ENCODE data around the gene PRKCH.

DNA sequence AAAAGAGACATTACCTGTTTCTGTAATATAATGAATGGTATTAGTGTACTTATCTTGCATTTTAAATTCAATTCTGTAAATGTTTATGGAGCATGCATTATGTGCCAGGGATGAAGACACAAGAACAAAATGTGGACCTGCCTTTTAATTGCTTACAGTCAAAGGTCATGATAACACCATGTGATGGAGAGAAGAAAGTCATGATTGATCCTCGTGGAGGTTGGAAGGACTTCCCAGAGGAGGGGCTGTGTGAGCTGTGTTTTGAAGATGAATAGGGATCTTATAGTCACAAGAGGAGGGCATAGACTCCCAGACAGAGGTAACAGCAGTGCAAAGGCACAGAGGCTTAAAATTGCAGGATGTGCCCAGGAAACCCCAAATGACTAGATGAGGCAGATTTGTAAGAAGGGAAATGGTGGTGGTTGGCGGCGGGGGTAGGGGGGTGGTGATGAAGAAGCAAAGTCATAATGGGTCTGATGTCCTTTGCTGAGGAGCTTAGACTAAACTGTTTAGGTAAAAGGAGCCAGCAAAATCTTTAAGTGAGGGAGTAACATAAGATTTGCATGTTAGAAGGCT is 151.5 kb downstream of the PRKCH start:
- TF ChIP-seq, protein P1, sequence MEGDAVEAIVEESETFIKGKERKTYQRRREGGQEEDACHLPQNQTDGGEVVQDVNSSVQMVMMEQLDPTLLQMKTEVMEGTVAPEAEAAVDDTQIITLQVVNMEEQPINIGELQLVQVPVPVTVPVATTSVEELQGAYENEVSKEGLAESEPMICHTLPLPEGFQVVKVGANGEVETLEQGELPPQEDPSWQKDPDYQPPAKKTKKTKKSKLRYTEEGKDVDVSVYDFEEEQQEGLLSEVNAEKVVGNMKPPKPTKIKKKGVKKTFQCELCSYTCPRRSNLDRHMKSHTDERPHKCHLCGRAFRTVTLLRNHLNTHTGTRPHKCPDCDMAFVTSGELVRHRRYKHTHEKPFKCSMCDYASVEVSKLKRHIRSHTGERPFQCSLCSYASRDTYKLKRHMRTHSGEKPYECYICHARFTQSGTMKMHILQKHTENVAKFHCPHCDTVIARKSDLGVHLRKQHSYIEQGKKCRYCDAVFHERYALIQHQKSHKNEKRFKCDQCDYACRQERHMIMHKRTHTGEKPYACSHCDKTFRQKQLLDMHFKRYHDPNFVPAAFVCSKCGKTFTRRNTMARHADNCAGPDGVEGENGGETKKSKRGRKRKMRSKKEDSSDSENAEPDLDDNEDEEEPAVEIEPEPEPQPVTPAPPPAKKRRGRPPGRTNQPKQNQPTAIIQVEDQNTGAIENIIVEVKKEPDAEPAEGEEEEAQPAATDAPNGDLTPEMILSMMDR (IDR thresholded peaks at IDR 0.05; ENCODE audit: borderline replicate concordance, extremely low read depth, low read length, poor library complexity, severe bottlenecking) = no peak
- TF ChIP-seq EZH2 (IDR thresholded peaks at IDR 0.05; ENCODE audit: borderline replicate concordance, low read depth, low read length, severe bottlenecking) = no peak
